Measurements from ENCODE around the gene ESPN. TPM values are rescaled to one million over a fixed set of nuclear protein-coding genes. Genes with fewer than 3 reads are reported as not detected.
A peak's percentile ranks its signal among the peaks of the same experiment; 100 is the strongest.
"Not testable (repeated sequence)": the region's sequence is repeated elsewhere in the genome, so short reads cannot be mapped to it uniquely, and the experiment has no call there.

ESPN gene, protein sequence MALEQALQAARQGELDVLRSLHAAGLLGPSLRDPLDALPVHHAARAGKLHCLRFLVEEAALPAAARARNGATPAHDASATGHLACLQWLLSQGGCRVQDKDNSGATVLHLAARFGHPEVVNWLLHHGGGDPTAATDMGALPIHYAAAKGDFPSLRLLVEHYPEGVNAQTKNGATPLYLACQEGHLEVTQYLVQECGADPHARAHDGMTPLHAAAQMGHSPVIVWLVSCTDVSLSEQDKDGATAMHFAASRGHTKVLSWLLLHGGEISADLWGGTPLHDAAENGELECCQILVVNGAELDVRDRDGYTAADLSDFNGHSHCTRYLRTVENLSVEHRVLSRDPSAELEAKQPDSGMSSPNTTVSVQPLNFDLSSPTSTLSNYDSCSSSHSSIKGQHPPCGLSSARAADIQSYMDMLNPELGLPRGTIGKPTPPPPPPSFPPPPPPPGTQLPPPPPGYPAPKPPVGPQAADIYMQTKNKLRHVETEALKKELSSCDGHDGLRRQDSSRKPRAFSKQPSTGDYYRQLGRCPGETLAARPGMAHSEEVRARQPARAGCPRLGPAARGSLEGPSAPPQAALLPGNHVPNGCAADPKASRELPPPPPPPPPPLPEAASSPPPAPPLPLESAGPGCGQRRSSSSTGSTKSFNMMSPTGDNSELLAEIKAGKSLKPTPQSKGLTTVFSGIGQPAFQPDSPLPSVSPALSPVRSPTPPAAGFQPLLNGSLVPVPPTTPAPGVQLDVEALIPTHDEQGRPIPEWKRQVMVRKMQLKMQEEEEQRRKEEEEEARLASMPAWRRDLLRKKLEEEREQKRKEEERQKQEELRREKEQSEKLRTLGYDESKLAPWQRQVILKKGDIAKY
- not detected for total RNA-seq
- long read RNA-seq, donor 1 = 0 reads
- long read RNA-seq, donor 2 = 0 reads

DNA sequence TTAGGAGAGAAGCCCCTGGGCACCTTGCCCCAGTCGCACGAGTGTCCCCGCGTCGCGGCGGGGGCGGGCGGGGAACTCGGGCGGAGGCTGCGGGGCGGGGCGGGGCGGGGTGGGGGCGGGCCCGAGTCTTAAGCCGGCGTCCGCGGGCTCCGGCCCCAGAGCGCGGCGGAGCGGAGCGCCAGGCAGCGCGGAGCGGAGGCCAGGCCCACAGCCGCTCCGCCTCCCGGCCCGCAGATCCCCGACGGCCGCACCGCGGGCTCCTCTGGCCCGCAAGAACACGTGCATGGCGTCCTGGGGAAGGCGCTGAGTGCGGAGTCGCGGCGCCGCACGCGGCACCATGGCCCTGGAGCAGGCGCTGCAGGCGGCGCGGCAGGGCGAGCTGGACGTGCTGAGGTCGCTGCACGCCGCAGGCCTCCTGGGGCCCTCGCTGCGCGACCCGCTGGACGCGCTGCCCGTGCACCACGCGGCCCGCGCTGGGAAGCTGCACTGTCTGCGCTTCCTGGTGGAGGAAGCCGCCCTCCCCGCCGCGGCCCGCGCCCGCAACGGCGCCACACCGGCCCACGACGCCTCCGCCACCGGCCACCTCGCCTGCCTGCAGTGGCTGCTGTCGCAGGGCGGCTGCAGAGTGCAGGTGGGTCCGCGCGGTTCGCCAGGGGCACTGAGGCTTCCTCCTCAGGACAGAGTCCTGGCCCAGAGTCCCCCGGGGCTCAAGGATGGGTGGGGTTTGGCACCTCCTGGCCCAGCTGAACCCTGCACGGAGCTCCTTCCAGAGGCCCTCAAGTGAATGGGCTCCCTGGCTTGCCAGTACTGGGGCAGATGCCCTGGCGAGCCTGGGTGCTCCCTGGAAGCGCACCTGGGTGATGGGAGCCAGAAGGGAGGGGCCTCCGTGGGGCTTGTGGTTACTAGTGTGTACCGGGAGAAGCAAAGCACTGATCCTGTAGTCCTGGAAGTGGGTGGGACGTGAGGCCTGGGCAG is at the start of gene ESPN:
Gene ESPN (plus strand): TSS at position 158 of the 975 bp plus-strand sequence. CDS start 180 bp downstream, at position 338.
- DNase-seq (ENCODE audit: low spot score) = no peak
- intact Hi-C loops (cut with DNase I) = no loop called here

DNA sequence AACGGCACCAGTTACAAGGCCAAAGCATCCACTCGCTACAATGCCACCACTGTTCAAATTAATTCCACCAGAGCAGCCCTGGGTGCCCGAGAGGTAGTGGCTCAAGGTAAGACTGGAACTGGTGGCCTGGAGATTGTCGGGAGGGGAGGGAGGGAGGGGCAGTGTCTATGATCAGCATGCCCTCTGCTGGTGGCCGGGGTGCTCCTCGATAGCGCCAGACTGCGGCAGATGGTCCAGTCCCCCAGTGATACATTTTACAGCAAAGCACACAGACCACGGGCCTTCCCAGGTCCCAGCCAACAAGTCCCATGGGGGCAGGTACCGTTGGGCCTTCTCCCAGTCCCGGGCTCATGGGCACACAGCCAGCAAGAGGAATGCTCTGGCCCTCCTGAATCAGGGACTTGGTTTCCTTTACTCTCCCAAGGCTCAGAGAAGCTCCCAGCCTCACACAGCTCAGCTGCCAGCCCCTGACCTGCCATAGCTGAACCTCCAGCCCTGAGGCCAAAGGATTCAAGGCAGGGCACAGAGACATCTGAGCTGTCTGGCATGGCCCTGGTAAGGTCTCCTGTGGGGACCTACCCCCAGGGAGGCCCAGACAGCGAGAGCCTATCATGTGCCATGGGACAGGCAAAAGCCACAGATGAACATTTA is 46.4 kb upstream of the ESPN start:
- intact Hi-C loops (cut with DNase I) = no loop called here
- DNase-seq (ENCODE audit: low spot score) = no peak

DNA sequence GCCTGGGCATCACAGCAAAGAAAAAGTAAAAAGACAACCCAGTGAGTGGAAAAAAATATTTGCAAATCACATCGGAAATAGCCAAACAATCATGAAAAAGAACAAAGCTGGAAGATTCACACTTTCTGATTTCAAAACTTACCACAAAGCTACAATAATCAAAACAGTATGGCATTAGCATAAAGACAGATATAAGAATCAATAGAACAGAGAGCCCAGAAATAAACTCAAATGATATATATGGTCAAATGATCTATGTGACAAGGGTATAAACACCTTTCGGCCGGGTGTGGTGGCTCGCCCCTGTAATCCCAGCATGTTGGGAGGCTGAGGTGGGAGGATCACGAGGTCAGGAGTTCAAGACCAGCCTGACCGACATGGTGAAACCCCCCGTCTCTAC is 44.5 kb upstream of the ESPN start:
- intact Hi-C loops (cut with DNase I) = no loop called here
- no peak for DNase-seq (ENCODE audit: low spot score)

DNA sequence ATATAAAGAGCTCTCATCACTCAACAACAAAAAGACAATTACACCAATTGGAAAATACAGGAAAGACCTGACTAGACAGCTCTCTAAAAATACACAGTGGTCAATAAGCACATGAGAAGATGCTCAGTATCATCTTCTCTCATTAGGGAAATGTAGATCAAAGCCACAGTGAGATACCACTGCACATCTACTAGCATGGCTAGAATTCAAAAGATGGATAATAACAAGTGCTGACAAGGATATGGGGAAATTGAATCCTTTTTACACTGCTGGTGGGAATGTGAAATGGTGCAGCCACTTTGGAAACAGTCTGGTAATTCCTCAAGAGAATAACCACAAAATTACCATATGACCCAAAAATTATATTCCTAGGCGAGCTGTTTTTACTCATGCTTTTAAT is 40.4 kb upstream of the ESPN start:
- DNase-seq (ENCODE audit: low spot score) = no peak
- intact Hi-C loops (cut with DNase I) = no loop called here

DNA sequence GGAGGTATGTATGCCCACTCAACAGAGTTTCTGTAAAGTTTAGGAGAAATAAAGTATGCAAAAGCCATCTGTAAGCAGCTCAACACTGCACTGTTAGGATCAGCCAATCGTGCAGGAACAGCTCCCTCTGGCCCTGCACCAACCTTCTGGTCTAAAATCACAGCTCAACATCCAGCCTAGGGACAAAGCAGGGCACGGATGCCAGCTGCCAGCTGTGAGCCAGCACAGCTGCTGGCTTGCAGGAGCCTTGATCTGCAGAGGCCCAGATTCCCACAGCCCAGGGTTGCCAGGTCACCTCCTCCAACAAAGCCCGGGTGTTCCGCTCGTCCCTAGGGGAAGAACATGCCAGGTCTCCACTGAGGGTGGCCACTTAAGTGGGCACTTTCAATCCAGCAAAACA is 39.6 kb upstream of the ESPN start:
- no peak for DNase-seq (ENCODE audit: low spot score)
- intact Hi-C loops (cut with DNase I) = no loop called here

DNA sequence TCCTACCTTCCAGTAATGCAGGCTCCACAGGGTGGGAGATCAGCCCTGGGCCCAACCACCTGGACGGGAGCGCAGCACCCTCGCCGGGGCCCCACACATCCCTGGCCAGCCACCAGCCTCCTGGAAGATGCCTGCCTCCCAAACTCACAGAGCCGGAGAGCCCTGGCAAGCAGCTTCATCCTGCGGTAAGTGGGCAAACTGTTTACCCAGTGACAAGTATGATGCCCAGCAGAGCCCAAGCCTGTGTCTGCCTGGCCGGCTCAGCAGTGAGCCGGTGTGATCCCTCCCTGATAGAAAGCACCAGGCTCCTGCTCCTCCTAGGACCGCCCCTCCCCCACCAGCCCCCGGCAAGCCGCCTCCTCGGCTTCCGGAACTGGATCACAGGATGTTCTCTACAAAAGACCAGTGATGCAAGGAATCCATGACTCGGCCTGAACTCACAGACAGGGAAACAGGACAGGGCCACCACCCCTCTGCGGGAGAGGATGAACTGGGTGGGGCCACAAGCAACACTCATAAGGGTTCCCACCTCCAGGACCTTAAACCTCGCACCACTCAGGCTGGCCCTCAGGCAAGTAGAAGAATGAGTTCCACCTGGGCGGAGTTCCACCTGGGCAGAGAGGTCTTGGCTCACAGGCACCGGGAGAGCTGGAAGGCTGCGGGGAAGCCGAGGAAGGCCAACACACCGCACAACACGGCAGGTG is 38.9 kb upstream of the ESPN start:
- DNase-seq (ENCODE audit: low spot score) = no peak
- intact Hi-C loops (cut with DNase I) = no loop called here

DNA sequence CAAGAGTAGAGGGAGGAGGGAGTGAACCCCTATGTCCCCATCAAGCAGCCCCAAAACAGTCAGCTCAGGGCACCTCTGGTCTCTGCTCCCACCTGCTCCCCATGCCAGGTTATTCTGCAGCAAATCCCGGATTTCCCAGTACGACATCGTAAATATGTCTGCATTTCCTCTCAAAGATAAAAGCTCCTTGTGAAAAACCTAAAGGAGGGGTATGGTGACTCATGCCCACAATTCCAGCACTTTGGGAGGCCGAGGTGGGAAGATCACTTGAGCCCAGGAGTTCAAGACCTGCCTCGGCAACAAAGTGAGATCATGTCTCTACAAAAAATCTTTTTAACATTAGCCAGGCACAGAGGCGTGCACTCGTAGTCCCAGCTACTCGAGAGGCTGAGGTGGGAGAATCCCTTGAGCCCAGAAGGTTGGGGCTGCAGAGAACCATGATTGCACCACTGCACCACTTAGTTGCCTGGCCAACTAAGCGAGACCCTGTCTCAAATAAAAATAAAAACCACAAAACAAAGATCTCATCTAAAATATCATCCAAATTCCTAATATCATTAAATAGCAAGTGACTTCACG is 38.1 kb upstream of the ESPN start:
- intact Hi-C loops (cut with DNase I) = no loop called here
- no peak for DNase-seq (ENCODE audit: low spot score)

DNA sequence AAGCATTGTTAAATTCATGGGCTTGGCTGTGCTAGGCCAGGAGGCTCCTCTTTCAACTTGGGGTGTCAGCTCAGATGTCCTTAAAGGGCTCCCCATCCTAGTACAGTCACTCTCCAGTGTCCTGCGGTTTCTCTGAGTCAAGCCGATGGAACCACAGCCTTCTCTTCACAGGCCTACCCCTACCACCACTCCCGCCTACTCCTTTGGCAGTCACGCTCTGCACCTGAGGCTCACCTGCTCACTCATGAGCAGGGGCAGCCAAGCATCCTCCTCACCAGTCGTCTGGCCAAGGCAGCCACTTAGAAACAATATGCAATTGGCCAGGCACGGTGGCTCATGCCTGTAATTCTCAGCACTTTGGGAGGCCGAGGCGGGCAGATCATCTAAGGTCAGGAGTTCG is 34.6 kb upstream of the ESPN start:
- intact Hi-C loops (cut with DNase I) = no loop called here

DNA sequence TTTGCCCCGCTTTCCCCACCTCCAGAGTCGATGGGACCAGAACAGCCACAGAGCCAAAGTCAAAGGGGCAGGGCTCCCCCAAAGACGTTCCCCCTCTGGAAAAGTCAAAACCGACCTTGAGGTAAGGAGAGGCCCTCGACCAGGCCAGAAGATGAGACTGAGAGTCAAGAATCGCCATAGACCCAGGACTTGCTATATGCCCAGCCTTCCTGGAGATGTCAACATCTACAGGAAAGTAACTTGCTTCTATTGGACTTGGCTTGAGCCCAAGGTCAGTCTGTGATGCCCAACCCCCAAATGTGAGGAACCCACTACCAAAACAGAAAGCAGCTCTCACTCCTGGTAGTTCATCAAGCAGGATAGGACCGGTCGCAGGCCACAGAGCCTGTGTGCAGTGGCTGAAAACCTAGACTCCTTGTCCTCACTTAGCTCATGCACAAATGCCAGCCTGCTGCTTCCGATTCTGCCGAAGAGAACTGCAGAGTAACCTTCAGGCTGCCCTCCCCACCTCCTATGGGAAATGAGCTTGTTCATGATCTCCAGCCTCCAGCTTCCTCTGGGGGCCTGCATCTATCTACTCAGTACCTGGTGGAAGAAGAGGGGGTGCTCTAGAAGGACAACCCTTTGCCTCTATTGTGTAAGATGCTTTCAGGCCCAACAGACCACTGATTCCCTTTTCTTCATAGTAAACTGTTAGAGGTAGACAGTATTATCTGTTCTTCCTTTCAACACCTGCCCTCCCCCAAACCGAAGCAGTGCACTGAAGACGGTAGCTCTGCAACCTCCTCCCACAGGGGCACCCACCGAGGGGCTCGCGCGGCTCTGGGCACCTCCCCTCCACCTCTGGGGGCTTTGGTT is 32.4 kb upstream of the ESPN start:
- no peak for DNase-seq (ENCODE audit: low spot score)
- intact Hi-C loops (cut with DNase I) = no loop called here

More for the DNA sequence above, 34.6 kb upstream of the ESPN start:
- no peak for DNase-seq (ENCODE audit: low spot score)

DNA sequence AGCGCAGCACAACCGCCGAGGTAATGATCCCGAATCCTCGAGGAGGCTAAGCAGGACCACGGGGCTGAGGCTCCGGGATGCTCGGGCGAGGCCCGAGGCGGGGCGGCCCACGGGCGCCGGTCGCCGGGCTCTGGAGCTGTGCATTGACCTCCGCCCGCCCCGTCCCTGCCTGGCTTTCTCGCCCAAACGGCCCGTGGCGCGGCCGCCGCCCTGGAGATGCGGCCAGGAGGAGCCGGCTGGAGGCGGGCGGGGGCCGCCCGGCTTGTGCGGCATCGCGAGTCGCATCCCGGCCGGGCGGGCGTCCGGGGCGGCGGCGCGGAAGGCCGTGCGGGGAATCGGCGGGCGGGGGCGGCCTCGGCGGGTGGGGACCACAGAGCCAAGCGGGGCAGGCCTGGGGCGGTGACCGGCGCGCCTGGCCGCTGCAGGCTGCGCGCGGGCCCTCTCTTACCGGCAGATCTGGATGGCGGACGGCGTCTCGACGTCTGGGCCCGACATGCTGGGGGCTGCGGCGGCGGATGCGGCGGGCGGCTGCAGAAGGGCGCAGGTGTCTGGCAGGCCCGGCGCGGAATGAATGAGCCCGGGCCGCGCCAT is 31.7 kb upstream of the ESPN start:
- DNase-seq (ENCODE audit: low spot score) = no peak
- intact Hi-C loops (cut with DNase I) = no loop called here

DNA sequence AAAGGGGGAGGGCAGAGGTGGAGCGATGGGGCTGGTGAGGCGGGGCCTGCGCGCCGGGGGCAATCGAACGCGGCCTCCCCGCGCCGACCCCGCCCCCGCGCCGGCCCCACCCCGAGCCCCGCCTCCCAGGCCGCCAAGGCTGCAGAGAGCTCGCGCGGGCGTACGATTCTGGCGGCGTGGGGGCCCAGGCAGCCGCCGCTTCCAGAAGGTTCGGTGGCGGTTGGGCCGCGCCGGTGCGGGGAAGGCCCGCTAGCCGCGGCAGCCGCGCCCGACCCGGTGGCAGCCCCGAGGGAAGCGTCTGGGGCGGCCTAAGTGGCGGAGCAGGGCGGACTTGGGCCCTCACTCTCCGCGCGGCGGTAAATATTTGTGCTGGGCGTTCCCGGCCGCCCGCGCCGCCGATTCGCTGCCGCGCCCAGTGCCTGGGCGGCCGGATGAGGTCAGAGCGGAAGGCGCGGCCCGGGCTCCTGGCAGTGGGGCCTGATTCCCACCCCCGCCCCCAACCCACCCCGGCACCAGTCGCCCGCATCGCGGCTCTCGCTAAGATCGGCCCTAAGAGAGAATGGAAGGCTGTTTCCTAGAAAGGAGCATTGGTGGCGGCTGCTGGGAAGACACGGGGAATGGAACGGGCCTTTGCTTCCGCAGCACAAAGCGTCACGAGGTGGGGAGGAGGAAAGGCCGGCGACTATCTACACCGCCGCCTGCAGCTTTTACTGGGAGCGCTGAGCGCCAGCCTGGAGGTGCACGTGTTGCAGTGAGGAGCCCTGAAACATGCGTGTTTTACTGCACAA is 31.0 kb upstream of the ESPN start, which contains the start of gene ACOT7:
Gene ACOT7 (minus strand): TSS at position 368 of the 788 bp plus-strand sequence. CDS start 368 bp downstream, outside the sequence.
- intact Hi-C loops (cut with DNase I) = no loop called here
- peak; percentile 95 for DNase-seq (ENCODE audit: low spot score)

DNA sequence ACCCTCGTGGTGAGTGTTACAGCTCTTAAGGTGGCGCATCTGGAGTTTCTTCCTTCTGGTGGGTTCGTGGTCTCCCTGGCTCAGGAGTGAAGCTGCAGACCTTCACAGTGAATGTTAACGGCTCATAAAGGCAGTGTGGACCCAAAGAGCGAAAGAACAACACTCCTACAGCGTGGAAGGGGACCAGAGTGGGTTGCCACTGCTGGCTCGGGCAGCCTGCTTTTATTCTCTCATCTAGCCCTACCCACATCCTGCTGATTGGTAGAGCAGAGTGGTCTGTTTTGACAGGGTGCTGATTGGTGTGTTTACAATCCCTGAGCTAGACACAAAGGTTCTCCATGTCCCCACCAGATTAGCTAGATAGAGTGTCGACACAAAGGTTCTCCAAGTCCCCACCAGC is 29.4 kb upstream of the ESPN start:
- DNase-seq (ENCODE audit: low spot score); intact Hi-C loops (cut with DNase I): not testable (repeated sequence)

DNA sequence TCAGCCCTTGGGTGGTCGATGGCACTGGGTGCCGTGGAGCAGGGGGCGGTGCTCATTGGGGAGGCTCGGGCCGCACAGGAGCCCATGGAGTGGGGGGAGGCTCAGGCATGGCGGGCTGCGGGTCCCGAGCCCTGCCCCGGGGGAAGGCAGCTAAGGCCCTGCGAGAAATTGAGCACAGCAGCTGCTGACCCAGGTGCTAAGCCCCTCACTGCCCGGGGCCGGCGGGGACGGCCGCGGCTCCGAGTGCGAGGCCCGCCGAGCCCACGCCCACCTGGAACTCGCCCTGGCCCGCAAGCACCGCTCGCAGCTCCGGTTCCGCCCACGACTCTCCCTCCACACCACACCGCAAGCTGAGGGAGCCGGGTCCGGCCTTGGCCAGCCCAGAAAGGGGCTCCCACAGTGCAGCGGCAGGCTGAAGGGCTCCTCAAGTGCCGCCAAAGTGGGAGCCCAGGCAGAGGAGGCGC is 28.8 kb upstream of the ESPN start:
- DNase-seq (ENCODE audit: low spot score); intact Hi-C loops (cut with DNase I): not testable (repeated sequence)

DNA sequence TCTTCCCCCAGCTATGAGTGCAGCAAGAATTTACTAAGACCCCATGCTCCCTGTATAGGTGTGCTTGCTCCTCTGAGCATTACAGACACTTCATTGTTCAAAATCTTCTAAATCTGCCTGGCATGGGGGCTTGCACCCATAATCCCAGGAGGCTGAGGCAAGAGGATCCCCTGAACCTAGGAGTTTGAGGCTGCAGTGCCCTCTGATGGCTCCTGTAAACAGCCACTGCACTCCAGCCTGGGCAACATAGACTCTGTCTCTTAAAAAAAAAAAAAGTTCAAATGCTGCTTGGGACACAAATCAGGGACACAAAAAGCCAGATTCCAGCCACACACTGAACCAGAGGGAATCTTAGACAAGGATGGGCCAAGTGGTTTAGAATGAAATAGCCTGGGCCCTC is 27.6 kb upstream of the ESPN start:
- intact Hi-C loops (cut with DNase I) = no loop called here
- DNase-seq (ENCODE audit: low spot score) = no peak

DNA sequence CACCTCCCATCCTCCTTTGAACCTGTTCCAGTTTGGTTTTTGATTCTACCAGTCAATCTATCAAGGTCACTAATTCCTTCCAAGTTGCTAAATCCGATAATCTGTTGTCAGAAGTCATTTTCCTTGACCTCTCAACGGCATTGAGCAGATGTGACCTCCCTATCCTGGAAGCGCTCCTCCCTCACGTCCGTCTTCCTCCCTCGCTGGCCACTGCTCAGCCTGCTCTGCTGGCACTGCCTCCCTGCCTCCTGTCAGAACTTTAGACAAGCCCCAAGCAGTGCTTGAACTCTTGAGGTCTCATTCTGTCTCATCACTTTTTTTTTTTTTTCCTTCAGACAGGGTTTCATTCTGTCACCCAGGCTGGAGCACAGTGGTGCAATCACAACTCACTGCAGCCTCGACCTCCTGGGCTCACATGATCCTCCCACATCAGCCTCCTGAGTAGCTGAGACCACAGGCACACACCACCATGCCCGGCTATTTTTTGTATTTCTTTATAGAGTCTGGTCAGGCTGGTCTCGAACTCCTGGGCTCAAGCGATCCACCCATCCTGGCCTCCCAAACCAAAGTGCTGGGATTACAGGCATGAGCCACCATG is 26.6 kb upstream of the ESPN start:
- intact Hi-C loops (cut with DNase I) = no loop called here
- DNase-seq (ENCODE audit: low spot score) = no peak

Measured in posterior vena cava (tissue), 2 donors.